HepG2 (cell line): ENCODE measurements around the gene ULBP1. TPM values are rescaled to one million over a fixed set of nuclear protein-coding genes. Genes with fewer than 3 reads are reported as not detected.

ENCODE experiments used
- CREB3 ChIP-seq: sonication (generic); formaldehyde crosslinking; IDR thresholded peaks from 2 replicates; pipeline ENCODE4 v1.5.0; 2020; ENCODE audit warnings: missing genetic modification reagents
- FUBP1 ChIP-seq: sonication (generic); formaldehyde crosslinking; IDR thresholded peaks from 2 replicates; pipeline ENCODE4 v1.5.1; 2020; ENCODE audit warnings: missing genetic modification reagents, mild to moderate bottlenecking, borderline replicate concordance
- IRF1 ChIP-seq: sonication (generic); formaldehyde crosslinking; IDR thresholded peaks from 2 replicates; pipeline ENCODE4 v1.4.0; 2020; ENCODE audit warnings: low read depth, mild to moderate bottlenecking, missing genetic modification reagents
- JUNB ChIP-seq: sonication (generic); formaldehyde crosslinking; IDR thresholded peaks from 2 replicates; pipeline ENCODE4 v1.8.0; 2022; ENCODE audit warnings: missing genetic modification reagents, mild to moderate bottlenecking, borderline replicate concordance
- MTA1 ChIP-seq: sonication (generic); formaldehyde crosslinking; IDR thresholded peaks from 2 replicates; pipeline ENCODE4 v1.4.0; 2020; ENCODE audit warnings: missing genetic modification reagents, mild to moderate bottlenecking, borderline replicate concordance
- PLRG1 ChIP-seq: fragments of 450-650 bp; conservative IDR thresholded peaks from 2 replicates; pipeline ENCODE4 v1.6.1; 2016
- SALL1 ChIP-seq: sonication (generic); formaldehyde crosslinking; IDR thresholded peaks from 2 replicates; pipeline ENCODE4 v1.8.0; 2022; ENCODE audit warnings: mild to moderate bottlenecking, missing genetic modification reagents
- SMAD9 ChIP-seq: sonication (generic); formaldehyde crosslinking; IDR thresholded peaks from 2 replicates; pipeline ENCODE4 v1.5.1; 2020; ENCODE audit warnings: mild to moderate bottlenecking, missing genetic modification reagents
- SP4 ChIP-seq: sonication (generic); formaldehyde crosslinking; IDR thresholded peaks from 2 replicates; pipeline ENCODE4 v1.8.1; 2023; ENCODE audit warnings: mild to moderate bottlenecking, missing genetic modification reagents
- TBX2 ChIP-seq: sonication (generic); formaldehyde crosslinking; IDR thresholded peaks from 2 replicates; pipeline ENCODE4 v1.5.0; 2020; ENCODE audit warnings: missing genetic modification reagents, mild to moderate bottlenecking, borderline replicate concordance
- ZNF263 ChIP-seq: sonication (generic); formaldehyde crosslinking; IDR thresholded peaks from 2 replicates; pipeline ENCODE4 v1.4.0; 2020; ENCODE audit warnings: missing genetic modification reagents
- ZNF546 ChIP-seq: sonication (generic); formaldehyde crosslinking; conservative IDR thresholded peaks from 2 replicates; pipeline ENCODE4 v1.8.1; 2023; ENCODE audit warnings: mild to moderate bottlenecking, missing genetic modification reagents
- ZNF687 ChIP-seq: sonication (generic); formaldehyde crosslinking; IDR thresholded peaks from 2 replicates; pipeline ENCODE4 v1.5.1; 2020; ENCODE audit warnings: mild to moderate bottlenecking, missing genetic modification reagents, moderate library complexity
- ZNF768 ChIP-seq: sonication (generic); formaldehyde crosslinking; IDR thresholded peaks from 2 replicates; pipeline ENCODE4 v1.4.0; 2020; ENCODE audit warnings: missing genetic modification reagents
- ZNF777 ChIP-seq: sonication (generic); formaldehyde crosslinking; IDR thresholded peaks from 2 replicates; pipeline ENCODE4 v1.4.0; 2020; ENCODE audit warnings: missing genetic modification reagents
- ZXDC ChIP-seq: sonication (generic); formaldehyde crosslinking; IDR thresholded peaks from 2 replicates; pipeline ENCODE4 v1.5.0; 2020; ENCODE audit warnings: mild to moderate bottlenecking, missing genetic modification reagents
- polyA plus RNA-seq, 8 experiments: library from polyadenylated mRNA; depleted of rRNA in 3 of 8; stranded (reverse) in 7 of 8; unstranded in 1 of 8; fragments of >200 nt; fragmentation: Illumina TruSeq in 4 of 8; extraction: Trizol in 4 of 8; gene quantifications; 2 replicates each; pipeline versions ENCODE4 v1.2.1 to v1.2.3, GENCODE V29; 2011 to 2016; ENCODE audit warnings: low read depth in 4 of 8, missing spikeins in 1 of 8, mixed read lengths in 1 of 8; ENCODE audit not compliant: insufficient read depth in 1 of 8
- total RNA-seq, 5 experiments: library from RNA; depleted of rRNA; stranded (reverse); fragments of >200 nt; fragmentation: Illumina TruSeq; extraction: Trizol; gene quantifications; 2 replicates each; pipeline ENCODE4 v1.2.3, GENCODE V29; 2016; ENCODE audit warnings: low read depth in 1 of 5

The ULBP1 gene
- total and polyA plus RNA-seq, 2 of the 13 experiments (the other 11 are each of a cell fraction or from before 2014, with no cell fraction given) = 0.04 to 0.09 TPM

- no peak for TF ChIP-seq FUBP1
- TF ChIP-seq JUNB (CRISPR knock-in tag) = no peak
- peak; percentile 24; the same call in 1 of the 2 replicates for TF ChIP-seq SALL1 (CRISPR knock-in tag)
- no peak for TF ChIP-seq CREB3 (CRISPR knock-in tag)
- no peak for TF ChIP-seq ZNF546 (CRISPR knock-in tag)
- TF ChIP-seq ZNF768 (CRISPR knock-in tag) = no peak
- TF ChIP-seq ZNF263 (CRISPR knock-in tag) = peak; percentile 44; the same call in 1 of the 2 replicates
- TF ChIP-seq ZNF687 (CRISPR knock-in tag) = peak; percentile 64
- TF ChIP-seq TBX2 (CRISPR knock-in tag) = no peak
- no peak for TF ChIP-seq PLRG1
- TF ChIP-seq MTA1 (CRISPR knock-in tag) = peak; percentile 45; the same call in 1 of the 2 replicates
- TF ChIP-seq ZNF777 (CRISPR knock-in tag) = no peak
- no peak for TF ChIP-seq SMAD9
- TF ChIP-seq ZXDC (CRISPR knock-in tag) = no peak
- no peak for TF ChIP-seq IRF1 (CRISPR knock-in tag)
- TF ChIP-seq SP4 = no peak
These were observed 25.0 kb upstream of the ULBP1 start (continued) for GRCh38 chr6:149938571-149939355.
